GM10266 (cell line): ENCODE data around the gene OSBPL6.

Experiments
- DNase-seq: peaks from one replicate; pipeline ENCODE4 v3.0.0; 2012; ENCODE audit errors: extremely low spot score
- TF ChIP-seq, protein P1 (sequence below): IDR thresholded peaks from 2 replicates; pipeline ENCODE4 v1.5.1; 2012; ENCODE audit warnings: mild to moderate bottlenecking, low read depth; ENCODE audit not compliant: control insufficient read depth, insufficient read depth; ENCODE audit errors: missing control alignments

Gene OSBPL6

DNA sequence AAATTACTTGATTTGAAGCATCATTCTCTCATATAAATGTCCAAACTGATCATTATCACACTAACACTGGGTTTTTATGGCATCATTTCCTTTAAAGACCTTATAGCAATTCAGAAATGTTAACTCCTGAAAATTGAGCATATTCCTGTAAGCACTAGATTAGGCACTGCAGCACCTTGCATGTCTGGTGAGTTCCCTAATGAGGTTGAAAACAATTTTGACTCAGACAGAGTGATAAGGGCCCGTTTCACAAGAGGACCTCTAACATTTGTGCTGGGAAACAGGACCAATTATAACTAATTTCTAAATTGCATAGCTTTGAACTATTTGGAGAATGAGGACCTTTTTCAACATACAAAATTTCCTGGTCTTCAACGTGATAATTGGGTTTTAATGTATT lies 69.9 kb downstream of the OSBPL6 start:
- TF ChIP-seq, protein P1, sequence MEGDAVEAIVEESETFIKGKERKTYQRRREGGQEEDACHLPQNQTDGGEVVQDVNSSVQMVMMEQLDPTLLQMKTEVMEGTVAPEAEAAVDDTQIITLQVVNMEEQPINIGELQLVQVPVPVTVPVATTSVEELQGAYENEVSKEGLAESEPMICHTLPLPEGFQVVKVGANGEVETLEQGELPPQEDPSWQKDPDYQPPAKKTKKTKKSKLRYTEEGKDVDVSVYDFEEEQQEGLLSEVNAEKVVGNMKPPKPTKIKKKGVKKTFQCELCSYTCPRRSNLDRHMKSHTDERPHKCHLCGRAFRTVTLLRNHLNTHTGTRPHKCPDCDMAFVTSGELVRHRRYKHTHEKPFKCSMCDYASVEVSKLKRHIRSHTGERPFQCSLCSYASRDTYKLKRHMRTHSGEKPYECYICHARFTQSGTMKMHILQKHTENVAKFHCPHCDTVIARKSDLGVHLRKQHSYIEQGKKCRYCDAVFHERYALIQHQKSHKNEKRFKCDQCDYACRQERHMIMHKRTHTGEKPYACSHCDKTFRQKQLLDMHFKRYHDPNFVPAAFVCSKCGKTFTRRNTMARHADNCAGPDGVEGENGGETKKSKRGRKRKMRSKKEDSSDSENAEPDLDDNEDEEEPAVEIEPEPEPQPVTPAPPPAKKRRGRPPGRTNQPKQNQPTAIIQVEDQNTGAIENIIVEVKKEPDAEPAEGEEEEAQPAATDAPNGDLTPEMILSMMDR: no peak
- no peak for DNase-seq

DNA sequence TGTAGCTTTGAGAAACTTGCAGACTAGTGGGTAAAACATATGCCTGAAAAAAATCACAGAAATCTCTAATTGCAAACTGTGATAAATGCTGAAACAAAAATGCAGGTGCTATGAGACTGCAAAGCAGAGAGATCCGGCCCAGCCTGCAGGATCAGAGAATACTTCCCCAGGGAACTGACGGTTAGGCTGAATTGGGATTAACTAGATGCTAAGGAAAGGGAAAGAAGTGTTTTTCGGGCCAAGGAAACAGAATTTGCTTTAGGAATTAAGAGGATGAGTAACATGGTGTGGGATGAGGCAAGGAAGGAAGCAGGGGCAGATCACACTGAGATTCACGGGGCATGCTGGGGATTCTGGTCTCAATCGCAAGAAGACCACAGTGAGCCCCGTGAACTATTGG lies 71.5 kb downstream of the OSBPL6 start:
- DNase-seq: no peak

DNA sequence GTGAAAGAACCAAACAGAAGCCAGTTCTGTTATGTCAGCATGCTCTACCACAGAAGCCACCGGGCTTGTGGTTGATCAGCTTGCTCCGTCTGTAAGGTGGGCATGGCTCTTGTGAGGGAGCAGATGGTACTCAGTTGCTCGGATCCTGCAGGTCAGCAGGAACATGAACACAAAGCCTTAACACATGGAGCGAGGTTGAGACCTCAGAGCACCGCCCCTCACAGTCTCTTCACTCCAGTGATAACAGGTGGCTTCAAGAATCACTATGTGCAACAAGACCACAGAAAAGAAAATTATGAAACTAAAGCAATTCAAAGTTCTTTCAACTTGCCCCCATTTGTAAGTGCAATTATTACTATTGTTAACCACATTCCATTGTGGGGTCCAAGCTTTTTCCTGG lies 72.1 kb downstream of the OSBPL6 start:
- TF ChIP-seq, protein P1: no peak
- DNase-seq: no peak

More for the DNA sequence above, 71.5 kb downstream of the OSBPL6 start:
- TF ChIP-seq, protein P1: no peak

DNA sequence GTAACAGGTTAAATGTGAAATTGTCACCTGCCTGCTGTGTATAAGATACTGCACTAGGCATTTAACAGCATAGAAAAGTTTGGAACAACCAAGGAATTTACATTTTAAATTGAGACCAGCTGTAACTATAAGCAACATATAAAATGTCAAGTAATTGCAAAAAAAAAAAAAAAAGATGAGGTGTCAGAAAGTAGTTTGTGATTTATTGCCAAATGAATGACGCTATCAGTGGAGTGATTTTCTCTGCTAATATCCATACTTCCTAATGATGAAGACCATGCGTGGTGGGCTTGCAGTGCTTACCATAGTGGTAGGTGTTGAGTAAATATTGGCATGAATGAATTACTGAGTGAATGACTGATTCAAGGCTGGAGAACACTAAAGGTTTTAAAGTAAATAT lies 73.3 kb downstream of the OSBPL6 start:
- DNase-seq: no peak
- TF ChIP-seq, protein P1: no peak

DNA sequence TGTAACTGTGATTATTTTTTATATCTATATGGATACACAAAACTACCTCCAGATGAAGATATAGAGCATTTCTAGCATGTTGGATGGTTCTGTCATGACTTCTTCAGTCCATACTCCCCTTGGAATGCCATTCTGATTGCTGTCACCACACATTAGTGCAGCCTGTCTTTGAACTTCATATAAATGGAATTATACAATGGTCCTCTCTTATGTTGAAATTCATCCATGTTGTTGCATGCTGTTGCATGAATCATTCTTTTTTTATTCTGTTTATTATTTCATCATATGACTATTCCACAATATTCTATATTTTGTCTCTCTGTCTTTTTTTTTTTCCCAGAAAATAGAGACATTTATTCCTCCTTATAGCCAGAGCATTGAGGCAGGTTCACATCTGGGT lies 74.1 kb downstream of the OSBPL6 start:
- no peak for DNase-seq
- TF ChIP-seq, protein P1: no peak

DNA sequence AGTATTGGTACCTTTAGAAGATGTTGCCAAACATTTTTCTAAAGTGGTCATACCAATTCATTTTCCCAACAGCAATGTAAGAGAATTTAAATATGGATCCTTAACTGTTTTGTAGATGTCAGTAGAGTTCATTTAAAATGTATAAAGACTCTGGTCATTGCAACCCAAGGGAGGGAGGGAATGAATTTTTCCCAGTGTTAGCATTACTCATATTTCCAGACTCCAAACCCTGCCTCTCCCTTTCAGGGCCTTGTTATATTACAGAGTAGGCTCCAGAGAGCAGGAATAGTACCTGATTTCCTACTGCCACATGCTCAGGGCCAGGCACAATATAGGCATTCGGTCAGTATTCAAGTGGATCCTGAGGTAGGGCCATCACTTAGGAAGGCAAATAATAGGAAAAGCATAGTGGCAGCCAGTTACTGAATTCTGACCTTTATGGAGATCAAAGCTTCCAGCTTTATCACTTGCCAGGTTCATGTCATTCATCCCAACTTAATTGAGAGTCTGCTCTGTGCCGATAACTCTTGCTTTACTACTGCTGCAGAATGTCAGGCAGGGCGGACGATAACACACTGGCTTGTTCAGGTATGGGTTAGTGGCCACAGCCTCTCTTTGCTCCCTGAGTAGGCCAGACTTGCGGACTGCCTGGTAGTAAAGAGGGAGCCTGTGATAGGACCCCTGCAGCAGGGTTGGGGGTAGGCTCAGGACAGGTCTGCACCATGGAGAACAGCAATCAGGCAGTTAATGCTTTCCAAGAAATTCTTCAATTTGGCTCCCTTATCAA lies 75.3 kb downstream of the OSBPL6 start:
- TF ChIP-seq, protein P1: no peak
- DNase-seq: no peak

DNA sequence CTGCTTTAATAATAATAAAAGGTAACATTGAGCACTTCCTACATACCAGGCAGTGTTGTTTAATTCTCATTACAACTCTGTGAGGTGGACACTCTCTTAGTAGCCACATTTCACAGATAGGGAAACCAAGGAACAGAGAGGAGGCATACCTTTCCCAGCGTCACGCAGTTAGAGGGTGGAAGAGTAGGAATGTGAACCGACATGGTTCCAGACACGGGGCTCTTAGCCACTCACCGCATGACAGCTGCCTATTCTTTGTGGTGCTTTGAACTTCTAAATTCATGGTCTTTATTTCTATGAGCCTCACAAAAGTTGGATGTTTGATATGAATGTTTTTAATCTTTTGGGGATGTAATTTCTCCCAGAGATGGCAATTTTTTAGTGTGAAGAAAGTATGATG lies 76.0 kb downstream of the OSBPL6 start:
- TF ChIP-seq, protein P1: no peak
- no peak for DNase-seq
